ENCODE results near the gene LCNL1.

- TF ChIP-seq CTCF (conservative IDR thresholded peaks at IDR 0.05) (no peak), EZH2 (IDR thresholded peaks at IDR 0.05; ENCODE audit: low read depth) (no peak)
Measured at GRCh38 chr9:136941231-136942111, 41.3 kb upstream of the LCNL1 start.
